WTC11 (cell line): ENCODE measurements around the gene ASTN2.

Experiments used
- FOXK1 ChIP-seq: sonication (generic); formaldehyde crosslinking; IDR thresholded peaks from 2 replicates; pipeline ENCODE4 v1.8.0; 2022; ENCODE audit warnings: mild to moderate bottlenecking, moderate library complexity, missing genetic modification reagents
- JUN ChIP-seq: sonication (generic); formaldehyde crosslinking; IDR thresholded peaks from 2 replicates; pipeline ENCODE4 v1.8.0; 2023; ENCODE audit warnings: mild to moderate bottlenecking, missing genetic modification reagents
- RELA ChIP-seq: sonication (generic); formaldehyde crosslinking; IDR thresholded peaks from 2 replicates; pipeline ENCODE4 v1.8.1; 2022; ENCODE audit warnings: missing genetic modification reagents, mild to moderate bottlenecking, borderline replicate concordance
- TF ChIP-seq, protein P1 (sequence below): fragments of 200-600 bp; IDR thresholded peaks from 2 replicates; pipeline ENCODE4 v1.8.0; 2022; ENCODE audit warnings: antibody characterized with exemption
- TF ChIP-seq, protein P2 (sequence below): sonication (generic); formaldehyde crosslinking; IDR thresholded peaks from 2 replicates; pipeline ENCODE4 v1.8.0; 2023; ENCODE audit warnings: missing genetic modification reagents
- TF ChIP-seq, protein P3 (sequence below): sonication (generic); formaldehyde crosslinking; IDR thresholded peaks from 2 replicates; pipeline ENCODE4 v1.8.1; 2023; ENCODE audit warnings: mild to moderate bottlenecking, missing genetic modification reagents, moderate library complexity
- TF ChIP-seq, protein P4 (sequence below): sonication (generic); formaldehyde crosslinking; IDR thresholded peaks from 2 replicates; pipeline ENCODE4 v1.8.0; 2022; ENCODE audit warnings: mild to moderate bottlenecking, missing genetic modification reagents
- TF ChIP-seq, protein P5 (sequence below): sonication (generic); formaldehyde crosslinking; IDR thresholded peaks from 2 replicates; pipeline ENCODE4 v1.8.0; 2023; ENCODE audit warnings: mild to moderate bottlenecking, missing genetic modification reagents

DNA sequence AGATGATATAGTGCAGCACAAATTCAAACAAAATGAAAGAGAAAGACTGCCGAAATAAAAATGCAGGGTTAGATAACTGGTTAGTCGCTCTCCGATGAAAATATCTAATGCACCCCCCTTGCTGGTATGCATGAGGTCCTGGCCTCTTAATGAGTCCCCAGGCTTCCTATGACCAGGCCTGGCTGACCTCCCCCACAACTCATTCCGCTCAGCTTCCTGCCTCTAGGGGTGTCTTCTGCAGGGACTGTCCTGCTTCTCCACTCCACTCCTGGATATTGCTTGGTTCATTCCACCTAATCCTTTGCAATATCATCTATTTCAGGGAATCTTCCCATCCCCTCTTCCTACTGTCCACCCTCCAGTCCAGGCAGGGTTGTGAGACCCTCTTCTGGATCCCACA, 341.8 kb downstream of the ASTN2 start:
- no peak for TF ChIP-seq JUN (CRISPR knock-in tag)
- TF ChIP-seq, protein P1, sequence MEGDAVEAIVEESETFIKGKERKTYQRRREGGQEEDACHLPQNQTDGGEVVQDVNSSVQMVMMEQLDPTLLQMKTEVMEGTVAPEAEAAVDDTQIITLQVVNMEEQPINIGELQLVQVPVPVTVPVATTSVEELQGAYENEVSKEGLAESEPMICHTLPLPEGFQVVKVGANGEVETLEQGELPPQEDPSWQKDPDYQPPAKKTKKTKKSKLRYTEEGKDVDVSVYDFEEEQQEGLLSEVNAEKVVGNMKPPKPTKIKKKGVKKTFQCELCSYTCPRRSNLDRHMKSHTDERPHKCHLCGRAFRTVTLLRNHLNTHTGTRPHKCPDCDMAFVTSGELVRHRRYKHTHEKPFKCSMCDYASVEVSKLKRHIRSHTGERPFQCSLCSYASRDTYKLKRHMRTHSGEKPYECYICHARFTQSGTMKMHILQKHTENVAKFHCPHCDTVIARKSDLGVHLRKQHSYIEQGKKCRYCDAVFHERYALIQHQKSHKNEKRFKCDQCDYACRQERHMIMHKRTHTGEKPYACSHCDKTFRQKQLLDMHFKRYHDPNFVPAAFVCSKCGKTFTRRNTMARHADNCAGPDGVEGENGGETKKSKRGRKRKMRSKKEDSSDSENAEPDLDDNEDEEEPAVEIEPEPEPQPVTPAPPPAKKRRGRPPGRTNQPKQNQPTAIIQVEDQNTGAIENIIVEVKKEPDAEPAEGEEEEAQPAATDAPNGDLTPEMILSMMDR, result no peak
- TF ChIP-seq, protein P2, sequence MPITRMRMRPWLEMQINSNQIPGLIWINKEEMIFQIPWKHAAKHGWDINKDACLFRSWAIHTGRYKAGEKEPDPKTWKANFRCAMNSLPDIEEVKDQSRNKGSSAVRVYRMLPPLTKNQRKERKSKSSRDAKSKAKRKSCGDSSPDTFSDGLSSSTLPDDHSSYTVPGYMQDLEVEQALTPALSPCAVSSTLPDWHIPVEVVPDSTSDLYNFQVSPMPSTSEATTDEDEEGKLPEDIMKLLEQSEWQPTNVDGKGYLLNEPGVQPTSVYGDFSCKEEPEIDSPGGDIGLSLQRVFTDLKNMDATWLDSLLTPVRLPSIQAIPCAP (CRISPR knock-in tag), result no peak
- TF ChIP-seq FOXK1, result no peak
- TF ChIP-seq, protein P3, sequence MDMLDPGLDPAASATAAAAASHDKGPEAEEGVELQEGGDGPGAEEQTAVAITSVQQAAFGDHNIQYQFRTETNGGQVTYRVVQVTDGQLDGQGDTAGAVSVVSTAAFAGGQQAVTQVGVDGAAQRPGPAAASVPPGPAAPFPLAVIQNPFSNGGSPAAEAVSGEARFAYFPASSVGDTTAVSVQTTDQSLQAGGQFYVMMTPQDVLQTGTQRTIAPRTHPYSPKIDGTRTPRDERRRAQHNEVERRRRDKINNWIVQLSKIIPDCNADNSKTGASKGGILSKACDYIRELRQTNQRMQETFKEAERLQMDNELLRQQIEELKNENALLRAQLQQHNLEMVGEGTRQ, result no peak
- no peak for TF ChIP-seq RELA (CRISPR knock-in tag)
- TF ChIP-seq, protein P4, sequence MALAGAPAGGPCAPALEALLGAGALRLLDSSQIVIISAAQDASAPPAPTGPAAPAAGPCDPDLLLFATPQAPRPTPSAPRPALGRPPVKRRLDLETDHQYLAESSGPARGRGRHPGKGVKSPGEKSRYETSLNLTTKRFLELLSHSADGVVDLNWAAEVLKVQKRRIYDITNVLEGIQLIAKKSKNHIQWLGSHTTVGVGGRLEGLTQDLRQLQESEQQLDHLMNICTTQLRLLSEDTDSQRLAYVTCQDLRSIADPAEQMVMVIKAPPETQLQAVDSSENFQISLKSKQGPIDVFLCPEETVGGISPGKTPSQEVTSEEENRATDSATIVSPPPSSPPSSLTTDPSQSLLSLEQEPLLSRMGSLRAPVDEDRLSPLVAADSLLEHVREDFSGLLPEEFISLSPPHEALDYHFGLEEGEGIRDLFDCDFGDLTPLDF, result no peak
- TF ChIP-seq, protein P5, sequence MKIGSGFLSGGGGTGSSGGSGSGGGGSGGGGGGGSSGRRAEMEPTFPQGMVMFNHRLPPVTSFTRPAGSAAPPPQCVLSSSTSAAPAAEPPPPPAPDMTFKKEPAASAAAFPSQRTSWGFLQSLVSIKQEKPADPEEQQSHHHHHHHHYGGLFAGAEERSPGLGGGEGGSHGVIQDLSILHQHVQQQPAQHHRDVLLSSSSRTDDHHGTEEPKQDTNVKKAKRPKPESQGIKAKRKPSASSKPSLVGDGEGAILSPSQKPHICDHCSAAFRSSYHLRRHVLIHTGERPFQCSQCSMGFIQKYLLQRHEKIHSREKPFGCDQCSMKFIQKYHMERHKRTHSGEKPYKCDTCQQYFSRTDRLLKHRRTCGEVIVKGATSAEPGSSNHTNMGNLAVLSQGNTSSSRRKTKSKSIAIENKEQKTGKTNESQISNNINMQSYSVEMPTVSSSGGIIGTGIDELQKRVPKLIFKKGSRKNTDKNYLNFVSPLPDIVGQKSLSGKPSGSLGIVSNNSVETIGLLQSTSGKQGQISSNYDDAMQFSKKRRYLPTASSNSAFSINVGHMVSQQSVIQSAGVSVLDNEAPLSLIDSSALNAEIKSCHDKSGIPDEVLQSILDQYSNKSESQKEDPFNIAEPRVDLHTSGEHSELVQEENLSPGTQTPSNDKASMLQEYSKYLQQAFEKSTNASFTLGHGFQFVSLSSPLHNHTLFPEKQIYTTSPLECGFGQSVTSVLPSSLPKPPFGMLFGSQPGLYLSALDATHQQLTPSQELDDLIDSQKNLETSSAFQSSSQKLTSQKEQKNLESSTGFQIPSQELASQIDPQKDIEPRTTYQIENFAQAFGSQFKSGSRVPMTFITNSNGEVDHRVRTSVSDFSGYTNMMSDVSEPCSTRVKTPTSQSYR, result no peak
